Measurements from ENCODE around the gene DTNA.
"Not testable (repeated sequence)": the region's sequence is repeated elsewhere in the genome, so short reads cannot be mapped to it uniquely, and the experiment has no call there.

DTNA gene

GRCh38 chr18:34911661-34912384 lies 201.7 kb downstream of the DTNA start:
- Histone ChIP-seq H3K27ac (no peak overlapping the region), H3K4me3 (ENCODE audit: low read depth, low read length) (no peak overlapping the region), H3K36me3 (no peaks in the 10 kb centered on the region), H3K27me3 (ENCODE audit: insufficient read depth, low read depth, severe bottlenecking) (no peaks in the 10 kb centered on the region), H3K9me3 (ENCODE audit: severe bottlenecking) (no peaks in the 10 kb centered on the region)
- TF ChIP-seq CTCF (IDR thresholded peaks at IDR 0.05; ENCODE audit: low read depth, low read length), result no peak
- no peak for DNase-seq

GRCh38 chr18:34913837-34914661 lies 204.0 kb downstream of the DTNA start:
- H3K9me3 ChIP-seq (ENCODE audit: severe bottlenecking), result no peaks in the 10 kb centered on the region
- H3K27ac ChIP-seq, result no peak overlapping the region
- DNase-seq, result no peak
- no peak overlapping the region for H3K4me3 ChIP-seq (ENCODE audit: low read depth, low read length)
- H3K36me3 ChIP-seq, result no peaks in the 10 kb centered on the region
- H3K27me3 ChIP-seq (ENCODE audit: insufficient read depth, low read depth, severe bottlenecking), result no peaks in the 10 kb centered on the region
- no peak for TF ChIP-seq CTCF (IDR thresholded peaks at IDR 0.05; ENCODE audit: low read depth, low read length)

- Histone ChIP-seq H3K27me3 (ENCODE audit: insufficient read depth, low read depth, severe bottlenecking) (no peaks in the 10 kb centered on the region), H3K9me3 (ENCODE audit: severe bottlenecking) (no peaks in the 10 kb centered on the region), H3K36me3 (no peaks in the 10 kb centered on the region), H3K27ac (no peak overlapping the region), H3K4me3 (ENCODE audit: low read depth, low read length) (no peak overlapping the region)
- no peak for TF ChIP-seq CTCF (IDR thresholded peaks at IDR 0.05; ENCODE audit: low read depth, low read length)
- no peak for DNase-seq
Observed at GRCh38 chr18:34915046-34915445, 204.9 kb downstream of the DTNA start.

GRCh38 chr18:34916539-34916938 lies 206.4 kb downstream of the DTNA start:
- not testable (repeated sequence) for H3K36me3 ChIP-seq; H3K9me3 ChIP-seq (ENCODE audit: severe bottlenecking); H3K27me3 ChIP-seq (ENCODE audit: insufficient read depth, low read depth, severe bottlenecking); DNase-seq; H3K4me3 ChIP-seq (ENCODE audit: low read depth, low read length); H3K27ac ChIP-seq

- Histone ChIP-seq H3K9me3 (ENCODE audit: severe bottlenecking) (no peaks in the 10 kb centered on the region), H3K36me3 (no peaks in the 10 kb centered on the region), H3K27me3 (ENCODE audit: insufficient read depth, low read depth, severe bottlenecking) (no peaks in the 10 kb centered on the region), H3K4me3 (ENCODE audit: low read depth, low read length) (no peak overlapping the region), H3K27ac (no peak overlapping the region)
- DNase-seq, result no peak
- no peak for TF ChIP-seq CTCF (IDR thresholded peaks at IDR 0.05; ENCODE audit: low read depth, low read length)
Observed at GRCh38 chr18:34918856-34919255, 208.8 kb downstream of the DTNA start.

GRCh38 chr18:34921226-34921625 lies 211.1 kb downstream of the DTNA start:
- no peak for DNase-seq
- H3K36me3 ChIP-seq, result no peaks in the 10 kb centered on the region
- no peak overlapping the region for H3K27ac ChIP-seq
- no peaks in the 10 kb centered on the region for H3K27me3 ChIP-seq (ENCODE audit: insufficient read depth, low read depth, severe bottlenecking)
- TF ChIP-seq CTCF (IDR thresholded peaks at IDR 0.05; ENCODE audit: low read depth, low read length), result no peak
- no peak overlapping the region for H3K4me3 ChIP-seq (ENCODE audit: low read depth, low read length)
- H3K9me3 ChIP-seq (ENCODE audit: severe bottlenecking), result no peaks in the 10 kb centered on the region
